Activated B cell treated with CpG ODN at 0.5 μM for 24 hours (primary cell): ENCODE data around the gene NCBP2L. TPM values are rescaled to one million over a fixed set of nuclear protein-coding genes. Genes with fewer than 3 reads are reported as not detected.

ENCODE experiments used
- ATAC-seq: fragments of 200-7000 bp; cut with Tn5 transposase; one replicate; pipeline ENCODE4 v1.10.0; 2021; ENCODE audit warnings: low read depth, mild to moderate bottlenecking, moderate library complexity
- CTCF ChIA-PET: fragments of 350-600 bp; sonication (Branson Sonifier 250); formaldehyde crosslinking; loops from one replicate; lab custom pipeline; 2021; ENCODE audit warnings: antibody characterized with exemption; lab: Charles Lee
- POLR2A ChIA-PET: fragments of 350-600 bp; sonication (Branson Sonifier 250); formaldehyde crosslinking; loops from one replicate; lab custom pipeline; 2021; ENCODE audit warnings: antibody characterized with exemption; lab: Charles Lee
- DNase-seq: peaks from one replicate; pipeline ENCODE4 v3.0.0; 2022
- H3K27ac Mint-ChIP-seq: one replicate; pipeline ENCODE4 v1.8.0; 2020; ENCODE audit warnings: mixed read lengths
- H3K27me3 Mint-ChIP-seq: one replicate; pipeline ENCODE4 v1.8.0; 2021; ENCODE audit warnings: mixed read lengths
- H3K36me3 Mint-ChIP-seq: one replicate; pipeline ENCODE4 v1.8.0; 2021; ENCODE audit warnings: low read depth, mixed read lengths
- H3K4me1 Mint-ChIP-seq: one replicate; pipeline ENCODE4 v1.8.0; 2021; ENCODE audit warnings: mixed read lengths
- H3K4me3 Mint-ChIP-seq: one replicate; pipeline ENCODE4 v1.8.0; 2020; ENCODE audit warnings: mild to moderate bottlenecking, mixed read lengths
- H3K9me3 Mint-ChIP-seq: one replicate; pipeline ENCODE4 v1.8.0; 2020; ENCODE audit warnings: mixed read lengths
- intact Hi-C: fragments of 100-400 bp; cut with micrococcal nuclease; formaldehyde crosslinking; loops from one replicate; pipeline ENCODE4 v1.15.1; 2024
- total RNA-seq: library from RNA; stranded (reverse); gene quantifications from 2 replicates; pipeline ENCODE4 v1.2.3, GENCODE V29; 2022
- TF ChIP-seq, protein P1 (sequence below): fragments of 200-600 bp; IDR thresholded peaks from one replicate; pipeline ENCODE4 v1.8.0; 2022; ENCODE audit warnings: antibody characterized with exemption, mild to moderate bottlenecking

NCBP2L gene
- total RNA-seq, 1 donor from 2014 or later, result not detected

DNA sequence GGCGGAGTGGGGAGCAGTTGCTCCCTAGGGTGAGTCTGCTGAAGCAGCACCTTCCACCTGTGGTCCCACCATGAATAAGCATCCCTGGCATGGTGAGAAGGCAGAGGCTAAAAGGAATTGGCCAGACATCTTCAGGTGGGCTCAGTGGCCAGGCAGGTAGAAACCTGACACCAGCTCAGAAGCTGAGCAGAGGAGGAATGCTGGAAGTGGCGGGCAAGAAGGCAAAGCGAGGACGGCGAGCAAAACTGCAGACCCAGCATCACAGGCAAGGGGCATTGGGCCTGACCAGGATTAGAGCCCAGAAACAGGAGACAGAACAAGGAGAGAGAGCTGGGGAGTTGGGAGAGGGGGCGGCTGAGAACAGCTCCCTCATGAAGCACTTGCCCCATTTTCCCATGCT is 27.3 kb upstream of the NCBP2L start:
- H3K27ac Mint-ChIP-seq, result no peak overlapping the region
- CTCF ChIA-PET, result no interaction called here
- H3K4me3 Mint-ChIP-seq, result no peak overlapping the region
- no peaks in the 10 kb centered on the region for H3K4me1 Mint-ChIP-seq
- ATAC-seq, result no peak
- no peak for DNase-seq
- no peaks in the 10 kb centered on the region for H3K9me3 Mint-ChIP-seq
- H3K27me3 Mint-ChIP-seq, result no peaks in the 10 kb centered on the region
- POLR2A ChIA-PET, result no interaction called here
- intact Hi-C loops, result no loop called here
- TF ChIP-seq, protein P1, sequence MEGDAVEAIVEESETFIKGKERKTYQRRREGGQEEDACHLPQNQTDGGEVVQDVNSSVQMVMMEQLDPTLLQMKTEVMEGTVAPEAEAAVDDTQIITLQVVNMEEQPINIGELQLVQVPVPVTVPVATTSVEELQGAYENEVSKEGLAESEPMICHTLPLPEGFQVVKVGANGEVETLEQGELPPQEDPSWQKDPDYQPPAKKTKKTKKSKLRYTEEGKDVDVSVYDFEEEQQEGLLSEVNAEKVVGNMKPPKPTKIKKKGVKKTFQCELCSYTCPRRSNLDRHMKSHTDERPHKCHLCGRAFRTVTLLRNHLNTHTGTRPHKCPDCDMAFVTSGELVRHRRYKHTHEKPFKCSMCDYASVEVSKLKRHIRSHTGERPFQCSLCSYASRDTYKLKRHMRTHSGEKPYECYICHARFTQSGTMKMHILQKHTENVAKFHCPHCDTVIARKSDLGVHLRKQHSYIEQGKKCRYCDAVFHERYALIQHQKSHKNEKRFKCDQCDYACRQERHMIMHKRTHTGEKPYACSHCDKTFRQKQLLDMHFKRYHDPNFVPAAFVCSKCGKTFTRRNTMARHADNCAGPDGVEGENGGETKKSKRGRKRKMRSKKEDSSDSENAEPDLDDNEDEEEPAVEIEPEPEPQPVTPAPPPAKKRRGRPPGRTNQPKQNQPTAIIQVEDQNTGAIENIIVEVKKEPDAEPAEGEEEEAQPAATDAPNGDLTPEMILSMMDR, result no peak
- no peaks in the 10 kb centered on the region for H3K36me3 Mint-ChIP-seq

DNA sequence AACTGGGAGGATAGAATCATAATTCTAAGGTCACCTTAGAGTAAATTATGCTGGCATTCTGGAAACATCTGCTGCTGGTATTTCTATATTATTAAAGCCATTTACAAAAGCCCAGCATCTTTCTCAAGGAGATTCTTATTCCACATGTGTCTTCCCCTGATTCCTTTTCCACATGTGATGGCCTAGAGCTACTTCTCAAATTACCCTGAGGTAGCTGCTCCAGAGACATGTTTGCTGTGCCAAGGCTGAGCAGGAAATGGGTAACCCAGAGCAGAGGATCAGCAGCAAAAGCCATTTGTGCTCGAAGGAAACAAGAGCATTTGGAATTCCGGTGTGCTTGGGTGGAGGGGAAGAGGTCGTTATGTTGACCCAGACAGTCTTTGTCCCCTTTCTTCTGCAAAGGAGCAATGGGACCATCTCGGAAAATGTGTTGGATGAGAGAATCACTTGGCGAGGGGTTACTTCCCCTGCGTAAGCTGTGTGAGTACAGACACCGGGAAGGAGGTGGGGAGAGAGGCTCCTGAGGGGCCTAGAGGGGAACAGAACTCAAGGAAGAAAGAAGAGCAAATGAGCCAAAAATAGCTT is 26.6 kb upstream of the NCBP2L start:
- CTCF ChIA-PET, result no interaction called here
- intact Hi-C loops, result no loop called here
- TF ChIP-seq, protein P1, result no peak
- ATAC-seq (no peak), DNase-seq (no peak)
- no peaks in the 10 kb centered on the region for H3K9me3 Mint-ChIP-seq
- no peaks in the 10 kb centered on the region for H3K27me3 Mint-ChIP-seq
- no peaks in the 10 kb centered on the region for H3K4me1 Mint-ChIP-seq
- no peak overlapping the region for H3K4me3 Mint-ChIP-seq
- no peaks in the 10 kb centered on the region for H3K36me3 Mint-ChIP-seq
- POLR2A ChIA-PET, result no interaction called here
- no peak overlapping the region for H3K27ac Mint-ChIP-seq

DNA sequence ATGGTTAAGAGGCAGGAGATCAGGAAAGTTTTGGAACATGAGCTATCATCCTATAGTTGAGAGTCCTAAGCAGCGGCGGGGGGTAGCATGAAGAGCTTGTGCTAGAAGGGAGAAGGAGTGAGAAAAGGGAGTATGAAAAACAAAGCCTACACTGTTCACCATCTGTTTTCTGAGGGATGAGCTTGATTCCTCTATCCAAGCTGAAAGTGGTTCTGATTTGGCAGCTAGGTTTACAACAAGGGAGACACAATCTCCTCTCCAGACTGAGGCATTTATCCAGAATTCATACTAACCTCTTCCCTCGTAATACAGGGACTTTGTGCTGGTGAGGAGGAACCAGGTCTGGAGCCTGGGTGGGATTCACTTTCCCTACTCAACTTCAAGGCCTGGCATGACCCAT is 25.5 kb upstream of the NCBP2L start:
- Mint-ChIP-seq H3K36me3 (no peaks in the 10 kb centered on the region), H3K4me1 (no peaks in the 10 kb centered on the region), H3K9me3 (no peaks in the 10 kb centered on the region), H3K27me3 (no peaks in the 10 kb centered on the region), H3K4me3 (no peak overlapping the region), H3K27ac (no peak overlapping the region)
- TF ChIP-seq, protein P1, result no peak
- no peak for ATAC-seq
- intact Hi-C loops, result no loop called here
- CTCF ChIA-PET, result no interaction called here
- no peak for DNase-seq
- POLR2A ChIA-PET, result no interaction called here

DNA sequence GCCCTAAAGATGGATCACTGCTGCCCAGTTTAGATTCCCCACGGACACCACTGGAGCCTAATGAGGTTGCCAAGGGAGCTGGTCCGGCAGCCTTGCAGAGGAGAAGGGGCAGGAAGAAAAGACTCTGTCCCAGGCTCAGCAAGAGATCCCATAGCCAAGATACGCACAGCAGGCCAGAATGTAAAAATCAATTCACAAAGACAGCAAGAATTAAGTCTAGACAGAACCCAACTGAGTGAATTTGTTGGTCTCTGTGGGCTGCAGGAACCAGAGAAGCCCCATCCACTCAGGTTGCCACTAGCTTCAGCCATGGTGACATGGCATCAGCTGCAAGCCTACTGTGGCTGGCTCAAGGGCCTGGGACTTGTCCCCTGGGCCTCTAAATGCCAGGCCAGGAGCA is 24.8 kb upstream of the NCBP2L start:
- no peak overlapping the region for H3K27ac Mint-ChIP-seq
- CTCF ChIA-PET, result no interaction called here
- ATAC-seq, result no peak

DNA sequence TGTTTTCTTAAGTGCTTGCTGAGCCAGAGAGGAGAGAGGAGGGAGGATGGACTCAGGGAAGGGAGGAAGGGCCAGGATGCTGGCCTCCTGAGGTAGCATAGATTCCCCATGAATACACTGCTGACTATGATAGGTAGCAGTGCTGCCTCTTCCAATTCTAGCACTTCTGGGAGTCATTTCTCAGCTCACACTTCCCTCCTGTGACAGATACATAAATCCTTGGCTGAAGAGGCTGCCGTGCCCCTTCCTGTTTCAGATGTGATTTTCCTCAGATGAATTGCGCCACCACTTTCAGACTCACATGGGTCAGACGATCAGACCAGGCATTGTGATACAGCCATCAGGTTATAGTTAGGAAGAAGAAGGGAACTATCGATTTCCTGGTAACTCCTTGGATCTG is 24.3 kb upstream of the NCBP2L start:
- H3K9me3 Mint-ChIP-seq, result no peaks in the 10 kb centered on the region
- ATAC-seq, result no peak

More for the DNA sequence above, 24.8 kb upstream of the NCBP2L start:
- H3K27me3 Mint-ChIP-seq, result no peaks in the 10 kb centered on the region
- intact Hi-C loops, result no loop called here
- TF ChIP-seq, protein P1, result no peak
- H3K9me3 Mint-ChIP-seq, result no peaks in the 10 kb centered on the region
- no peak for DNase-seq
- POLR2A ChIA-PET, result no interaction called here
- H3K36me3 Mint-ChIP-seq, result no peaks in the 10 kb centered on the region
- no peaks in the 10 kb centered on the region for H3K4me1 Mint-ChIP-seq
- no peak overlapping the region for H3K4me3 Mint-ChIP-seq

More for the DNA sequence above, 24.3 kb upstream of the NCBP2L start:
- intact Hi-C loops, result no loop called here
- no peak for DNase-seq
- Mint-ChIP-seq H3K36me3 (no peaks in the 10 kb centered on the region), H3K4me3 (no peak overlapping the region), H3K27me3 (no peaks in the 10 kb centered on the region), H3K4me1 (no peaks in the 10 kb centered on the region), H3K27ac (no peak overlapping the region)
- POLR2A ChIA-PET, result interaction anchor here (0.7 kb wide), 1 partner anchor 125 kb away, joined by 4 read pairs; the partner anchor contains the start of gene PRPS1
- CTCF ChIA-PET, result no interaction called here
- TF ChIP-seq, protein P1, result no peak
